ENCODE results near the gene ZNF396. TPM values are rescaled to one million over a fixed set of nuclear protein-coding genes. Genes with fewer than 3 reads are reported as not detected.

ZNF396 gene
- total RNA-seq, 1 donor from 2014 or later: 0.98 TPM

GRCh38 chr18:35376393-35376741, 770 bp downstream of the ZNF396 start:
- TF ChIP-seq, protein P1, sequence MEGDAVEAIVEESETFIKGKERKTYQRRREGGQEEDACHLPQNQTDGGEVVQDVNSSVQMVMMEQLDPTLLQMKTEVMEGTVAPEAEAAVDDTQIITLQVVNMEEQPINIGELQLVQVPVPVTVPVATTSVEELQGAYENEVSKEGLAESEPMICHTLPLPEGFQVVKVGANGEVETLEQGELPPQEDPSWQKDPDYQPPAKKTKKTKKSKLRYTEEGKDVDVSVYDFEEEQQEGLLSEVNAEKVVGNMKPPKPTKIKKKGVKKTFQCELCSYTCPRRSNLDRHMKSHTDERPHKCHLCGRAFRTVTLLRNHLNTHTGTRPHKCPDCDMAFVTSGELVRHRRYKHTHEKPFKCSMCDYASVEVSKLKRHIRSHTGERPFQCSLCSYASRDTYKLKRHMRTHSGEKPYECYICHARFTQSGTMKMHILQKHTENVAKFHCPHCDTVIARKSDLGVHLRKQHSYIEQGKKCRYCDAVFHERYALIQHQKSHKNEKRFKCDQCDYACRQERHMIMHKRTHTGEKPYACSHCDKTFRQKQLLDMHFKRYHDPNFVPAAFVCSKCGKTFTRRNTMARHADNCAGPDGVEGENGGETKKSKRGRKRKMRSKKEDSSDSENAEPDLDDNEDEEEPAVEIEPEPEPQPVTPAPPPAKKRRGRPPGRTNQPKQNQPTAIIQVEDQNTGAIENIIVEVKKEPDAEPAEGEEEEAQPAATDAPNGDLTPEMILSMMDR (IDR thresholded peaks at IDR 0.05): no peak
- TF ChIP-seq POLR2A (IDR thresholded peaks at IDR 0.05) (no peak), POLR2AphosphoS5 (IDR thresholded peaks at IDR 0.05; ENCODE audit: insufficient read depth in 1 of 2, low read depth in 1 of 2) (no peak)
- no peaks in the 10 kb centered on the region for H3K27me3 ChIP-seq
- intact Hi-C loops (cut with DNase I): no loop called here
- DNase-seq (ENCODE audit: extremely low spot score in 2 of 2): no peak
- H3K4me3 ChIP-seq: peak overlapping the region; percentile 70 to 81
- H3K9me3 ChIP-seq: no peaks in the 10 kb centered on the region
- H3K27ac ChIP-seq: peak overlapping the region; percentile 51
- no peaks in the 10 kb centered on the region for H3K4me1 ChIP-seq
- H3K36me3 ChIP-seq: no peaks in the 10 kb centered on the region

- DNase-seq (ENCODE audit: extremely low spot score in 2 of 2): no peak
- TF ChIP-seq POLR2AphosphoS5 (IDR thresholded peaks at IDR 0.05; ENCODE audit: insufficient read depth in 1 of 2, low read depth in 1 of 2) (no peak), POLR2A (IDR thresholded peaks at IDR 0.05) (no peak)
- TF ChIP-seq, protein P1 (IDR thresholded peaks at IDR 0.05): no peak
- no peaks in the 10 kb centered on the region for H3K9me3 ChIP-seq
- no peak overlapping the region for H3K4me3 ChIP-seq
- no peaks in the 10 kb centered on the region for H3K4me1 ChIP-seq
- no peak overlapping the region for H3K27ac ChIP-seq
- no peaks in the 10 kb centered on the region for H3K36me3 ChIP-seq
- no peaks in the 10 kb centered on the region for H3K27me3 ChIP-seq
- intact Hi-C loops (cut with DNase I): no loop called here
Measured at GRCh38 chr18:35374708-35375107, 2.4 kb downstream of the ZNF396 start.

DNA sequence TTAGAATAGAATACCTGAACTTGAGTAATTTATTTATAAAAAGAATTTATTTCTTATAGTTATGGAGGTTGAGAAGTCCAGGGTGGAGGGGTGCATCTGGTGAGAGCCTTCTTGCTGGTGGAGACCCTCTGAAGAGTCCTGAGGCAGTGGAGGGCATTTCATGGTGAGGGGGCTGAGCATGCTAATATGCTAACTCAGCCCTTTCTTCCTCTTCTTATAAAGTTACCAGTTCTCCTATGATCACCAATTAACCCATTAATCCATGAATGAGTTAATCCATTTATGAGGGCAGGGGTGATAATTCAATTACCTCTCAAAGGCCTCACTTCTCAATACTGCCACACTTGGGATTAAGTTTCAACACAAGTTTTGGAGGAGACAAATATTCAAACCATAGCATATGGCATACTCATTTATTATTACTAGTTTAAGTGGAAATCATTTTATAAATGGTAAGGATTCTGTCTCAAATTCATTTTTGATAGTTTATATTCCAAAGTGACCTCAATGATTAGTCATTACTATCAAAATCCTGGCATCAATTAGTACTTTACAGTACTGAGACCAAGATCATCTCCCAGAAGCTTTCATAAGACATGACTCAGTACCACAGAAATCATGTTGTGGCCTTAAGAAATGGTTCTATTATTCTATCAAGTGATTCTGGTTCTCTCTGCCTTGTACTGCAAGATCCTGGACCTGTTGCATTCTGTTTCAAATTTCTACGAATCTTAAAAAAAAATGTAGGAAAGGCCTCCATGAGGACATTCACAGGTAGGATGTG, 5.5 kb downstream of the ZNF396 start:
- H3K36me3 ChIP-seq: no peaks in the 10 kb centered on the region
- no peaks in the 10 kb centered on the region for H3K27me3 ChIP-seq
- H3K4me3 ChIP-seq: no peak overlapping the region
- TF ChIP-seq POLR2AphosphoS5 (IDR thresholded peaks at IDR 0.05; ENCODE audit: insufficient read depth in 1 of 2, low read depth in 1 of 2) (no peak), POLR2A (IDR thresholded peaks at IDR 0.05) (no peak)
- TF ChIP-seq, protein P1 (IDR thresholded peaks at IDR 0.05): no peak
- intact Hi-C loops (cut with DNase I): no loop called here
- no peak overlapping the region for H3K27ac ChIP-seq
- H3K4me1 ChIP-seq: no peaks in the 10 kb centered on the region
- DNase-seq (ENCODE audit: extremely low spot score in 2 of 2): no peak
- no peaks in the 10 kb centered on the region for H3K9me3 ChIP-seq

- Histone ChIP-seq H3K4me1 (no peaks in the 10 kb centered on the region), H3K36me3 (no peaks in the 10 kb centered on the region), H3K4me3 (no peak overlapping the region), H3K27ac (no peak overlapping the region), H3K9me3 (no peaks in the 10 kb centered on the region), H3K27me3 (no peaks in the 10 kb centered on the region)
- TF ChIP-seq, protein P1 (IDR thresholded peaks at IDR 0.05): no peak
- no peak for TF ChIP-seq POLR2AphosphoS5 (IDR thresholded peaks at IDR 0.05; ENCODE audit: insufficient read depth in 1 of 2, low read depth in 1 of 2)
- TF ChIP-seq POLR2A (IDR thresholded peaks at IDR 0.05): no peak
- intact Hi-C loops (cut with DNase I): no loop called here
- DNase-seq (ENCODE audit: extremely low spot score in 2 of 2): no peak
Measured at GRCh38 chr18:35369126-35369525, 8.0 kb downstream of the ZNF396 start.

DNA sequence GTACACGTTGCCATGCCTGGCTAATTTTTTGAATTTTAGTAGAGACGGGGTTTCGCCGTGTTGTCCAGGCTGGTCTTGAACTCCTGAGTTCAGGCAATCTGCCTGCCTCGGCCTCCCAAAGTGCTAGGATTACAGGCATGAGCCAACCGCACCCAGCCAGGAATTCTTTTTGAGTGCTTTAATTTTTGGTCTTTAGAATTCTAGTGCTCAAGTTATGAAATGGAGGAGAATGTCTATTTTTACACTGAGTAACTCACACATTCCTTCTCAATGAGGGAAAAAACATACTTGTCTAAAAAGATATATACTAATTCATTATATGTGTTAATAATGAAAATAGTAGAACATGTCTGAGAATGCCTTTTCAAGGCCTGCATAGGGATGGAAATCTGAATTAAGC, 8.5 kb downstream of the ZNF396 start:
- no peak overlapping the region for H3K4me3 ChIP-seq
- DNase-seq (ENCODE audit: extremely low spot score in 2 of 2): no peak
- intact Hi-C loops (cut with DNase I): no loop called here

More for the DNA sequence above, 8.5 kb downstream of the ZNF396 start:
- Histone ChIP-seq H3K27me3 (no peaks in the 10 kb centered on the region), H3K9me3 (no peaks in the 10 kb centered on the region), H3K4me1 (no peaks in the 10 kb centered on the region), H3K36me3 (no peaks in the 10 kb centered on the region), H3K27ac (no peak overlapping the region)
- TF ChIP-seq POLR2A (IDR thresholded peaks at IDR 0.05) (no peak), POLR2AphosphoS5 (IDR thresholded peaks at IDR 0.05; ENCODE audit: insufficient read depth in 1 of 2, low read depth in 1 of 2) (no peak)
